ENCODE measurements around the gene IDH3A.

The IDH3A gene

GRCh38 chr15:78149068-78149804 is at the start of gene IDH3A:
IDH3A (plus strand) TSS chr15:78149362; CDS start chr15:78149404, 42 bp downstream.
- peak; percentile 100 for DNase-seq

GRCh38 chr15:78100886-78101285 is 48.3 kb upstream of the IDH3A start:
- no peak for DNase-seq

GRCh38 chr15:78101423-78102105 is 47.6 kb upstream of the IDH3A start:
- no peak for DNase-seq

GRCh38 chr15:78102211-78102610 is 47.0 kb upstream of the IDH3A start:
- no peak for DNase-seq

- DNase-seq: no peak
Observed at GRCh38 chr15:78102741-78103140, 46.4 kb upstream of the IDH3A start.

- peak; percentile 62 to 74 for DNase-seq
Observed at GRCh38 chr15:78103406-78104118, 45.6 kb upstream of the IDH3A start.

GRCh38 chr15:78104119-78104479 is 45.1 kb upstream of the IDH3A start:
- no peak for DNase-seq

- DNase-seq: no peak
Observed at GRCh38 chr15:78104566-78105475, 44.3 kb upstream of the IDH3A start.

GRCh38 chr15:78105476-78106241 is 43.5 kb upstream of the IDH3A start:
- DNase-seq: no peak

GRCh38 chr15:78107471-78107870 is 41.7 kb upstream of the IDH3A start:
- DNase-seq: no peak

GRCh38 chr15:78108300-78109084 is 40.7 kb upstream of the IDH3A start:
- peak; percentile 82 to 87 for DNase-seq

- DNase-seq: no peak
Observed at GRCh38 chr15:78109156-78109555, 40.0 kb upstream of the IDH3A start.

GRCh38 chr15:78110096-78110495 is 39.1 kb upstream of the IDH3A start:
- no peak for DNase-seq

- DNase-seq: no peak
Observed at GRCh38 chr15:78110916-78111475, 38.2 kb upstream of the IDH3A start.

GRCh38 chr15:78111788-78112187 is 37.4 kb upstream of the IDH3A start:
- DNase-seq: no peak

GRCh38 chr15:78112551-78112950 is 36.6 kb upstream of the IDH3A start:
- no peak for DNase-seq

- no peak for DNase-seq
Observed at GRCh38 chr15:78120523-78120922, 28.6 kb upstream of the IDH3A start.

GRCh38 chr15:78125267-78125666 is 23.9 kb upstream of the IDH3A start:
- DNase-seq: no peak

GRCh38 chr15:78127882-78128281 is 21.3 kb upstream of the IDH3A start:
- DNase-seq: no peak

- DNase-seq: no peak
Observed at GRCh38 chr15:78129077-78129750, 19.9 kb upstream of the IDH3A start.

Measured in activated CD4-positive, alpha-beta T cell treated with anti-CD3 and anti-CD28 coated beads, Interleukin-2, amount 50 U/mL, for 48 hours (primary cell).